Testis (tissue), 3 donors: ENCODE data around the gene KIF25. TPM values are rescaled to one million over a fixed set of nuclear protein-coding genes. Genes with fewer than 3 reads are reported as not detected.

Experiments
- DNase-seq: peaks from one replicate; pipeline ENCODE4 v3.0.0-alpha.2; 2019
- H3K27ac ChIP-seq, 2 donors: fragments of 200-600 bp; sonication (generic); one replicate each; pipeline ENCODE4 v1.5.1; 2019
- H3K27me3 ChIP-seq: fragments of 200-600 bp; sonication (generic); one replicate; pipeline ENCODE4 v1.5.1; 2019
- H3K36me3 ChIP-seq: fragments of 200-600 bp; sonication (generic); one replicate; pipeline ENCODE4 v1.5.1; 2017; ENCODE audit warnings: low read depth; ENCODE audit errors: missing control alignments
- H3K4me1 ChIP-seq: fragments of 200-600 bp; sonication (generic); one replicate; pipeline ENCODE4 v1.5.1; 2019
- H3K4me3 ChIP-seq, 2 donors: fragments of 200-600 bp; sonication (generic); one replicate each; pipeline ENCODE4 v1.5.1; 2017 to 2019
- H3K9me3 ChIP-seq: fragments of 200-600 bp; sonication (generic); one replicate; pipeline ENCODE4 v1.5.1; 2017
- CTCF ChIP-seq, 3 experiments: fragments of 450-650 bp in 2 of 3; fragments of 200-600 bp in 1 of 3; sonication (generic) in 1 of 3; IDR thresholded peaks; one replicate each; pipeline ENCODE4 v1.5.1; 2016 to 2019; ENCODE audit warnings: antibody characterized with exemption in 3 of 3, mild to moderate bottlenecking in 2 of 3, moderate library complexity in 1 of 3
- POLR2A ChIP-seq: fragments of 450-650 bp; IDR thresholded peaks from one replicate; pipeline ENCODE4 v1.6.1; 2017; ENCODE audit warnings: antibody characterized with exemption, mild to moderate bottlenecking, moderate library complexity
- WGBS, 2 donors: methylation state at CpG; one replicate each; pipeline ENCODE4 v1.1.5; 2018; 5-methylcytosine and 5-hydroxymethylcytosine counted together
- intact Hi-C: fragments of 100-400 bp; cut with DNase I; formaldehyde crosslinking; loops from one replicate; pipeline ENCODE4 v1.15.1; 2023; ENCODE audit warnings: low total_unique reads
- polyA plus RNA-seq: library from polyadenylated mRNA; stranded (reverse); fragments of 350-450 nt; fragmentation: Illumina TruSeq; extraction: RNeasy Lipid Tissue Mini Kit (QIAGEN cat#74804); gene quantifications from one replicate; pipeline ENCODE4 v1.2.3, GENCODE V29; 2014; ENCODE audit warnings: low read depth, low replicate concordance; ENCODE audit not compliant: insufficient read depth
- total RNA-seq, 2 donors: library from RNA; depleted of rRNA; stranded (reverse); fragments of >200 nt; gene quantifications; one replicate each; pipeline ENCODE4 v1.2.3, GENCODE V29; 2016

Gene KIF25
- total and polyA plus RNA-seq, 3 donors from 2014 or later, result 1.1 to 5.0 (median 1.6) TPM

GRCh38 chr6:168004023-168004422 lies 6.6 kb downstream of the KIF25 start:
- no peak for TF ChIP-seq POLR2A
- no peak for TF ChIP-seq CTCF (IDR thresholded peaks at IDR 0.05)
- no peaks in the 10 kb centered on the region for H3K27me3 ChIP-seq
- no peak overlapping the region for H3K4me3 ChIP-seq
- intact Hi-C loops, result no loop called here
- 85 to 86% methylated on average over 7 of the region's 7 CpGs for WGBS, 2 donors
- no peak overlapping the region for H3K27ac ChIP-seq
- no peaks in the 10 kb centered on the region for H3K4me1 ChIP-seq
- no peak for DNase-seq
- H3K9me3 ChIP-seq, result no peaks in the 10 kb centered on the region
- H3K36me3 ChIP-seq, result no peaks in the 10 kb centered on the region

DNA sequence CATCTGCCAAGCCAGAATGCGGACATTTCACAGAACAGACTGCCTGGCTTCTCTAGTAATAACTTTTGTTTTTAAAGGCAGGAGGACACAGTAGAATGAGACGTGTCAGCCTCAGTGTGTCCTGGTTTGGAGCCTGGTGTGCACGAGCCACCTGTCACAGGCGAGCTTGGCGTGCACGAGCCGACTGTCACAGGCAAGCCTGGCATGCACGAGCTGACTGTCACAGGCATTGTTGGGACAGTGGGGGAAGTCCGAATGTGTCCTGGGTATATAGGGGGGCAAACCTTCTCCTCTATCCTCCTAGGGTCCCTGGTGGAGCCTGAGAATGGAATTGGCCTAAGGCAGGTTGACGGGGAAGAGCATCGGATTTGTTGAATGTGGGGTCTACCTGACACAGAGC lies 7.5 kb downstream of the KIF25 start:
- DNase-seq, result no peak
- TF ChIP-seq CTCF (IDR thresholded peaks at IDR 0.05) (no peak), POLR2A (no peak)
- WGBS, 2 donors, result 89 to 94% methylated on average over 10 to 11 of the region's 11 CpGs

DNA sequence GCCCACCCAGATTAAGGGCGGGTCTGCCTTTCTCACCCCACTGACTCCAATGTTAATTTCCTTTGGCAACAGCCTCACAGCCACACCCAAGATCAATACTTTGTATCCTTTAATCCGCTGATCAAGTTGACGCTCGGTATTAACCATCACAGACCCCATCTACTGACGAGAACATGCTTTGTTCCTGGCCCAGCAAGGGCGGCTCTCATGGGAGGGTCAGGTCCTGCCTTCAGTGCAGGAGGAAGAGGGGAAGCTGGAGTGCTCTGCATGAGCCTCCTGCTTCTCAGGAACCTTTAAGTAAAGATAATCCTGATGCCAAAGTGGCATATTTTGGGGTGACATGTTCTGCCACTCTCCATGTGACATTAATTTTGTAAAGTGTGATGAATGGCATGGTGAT lies 8.3 kb downstream of the KIF25 start:
- Histone ChIP-seq H3K9me3 (no peaks in the 10 kb centered on the region), H3K36me3 (no peaks in the 10 kb centered on the region), H3K27ac (no peak overlapping the region), H3K4me3 (no peak overlapping the region), H3K4me1 (no peaks in the 10 kb centered on the region), H3K27me3 (no peaks in the 10 kb centered on the region)
- DNase-seq, result no peak
- TF ChIP-seq POLR2A, result no peak
- TF ChIP-seq CTCF (IDR thresholded peaks at IDR 0.05), result no peak
- WGBS, 2 donors, result 81 to 93% methylated on average over 6 of the region's 6 CpGs
- intact Hi-C loops, result no loop called here

More for the DNA sequence above, 7.5 kb downstream of the KIF25 start:
- Histone ChIP-seq H3K9me3 (no peaks in the 10 kb centered on the region), H3K27me3 (no peaks in the 10 kb centered on the region), H3K4me3 (no peak overlapping the region), H3K27ac (no peak overlapping the region), H3K36me3 (no peaks in the 10 kb centered on the region), H3K4me1 (no peaks in the 10 kb centered on the region)
- intact Hi-C loops, result no loop called here

- H3K4me1 ChIP-seq, result no peaks in the 10 kb centered on the region
- no peak overlapping the region for H3K4me3 ChIP-seq
- intact Hi-C loops, result no loop called here
- no peaks in the 10 kb centered on the region for H3K27me3 ChIP-seq
- WGBS, 2 donors, result 54 to 56% methylated on average over 3 of the region's 3 CpGs
- no peak for DNase-seq
- TF ChIP-seq CTCF (IDR thresholded peaks at IDR 0.05) (no peak), POLR2A (no peak)
- no peaks in the 10 kb centered on the region for H3K9me3 ChIP-seq
- H3K27ac ChIP-seq, result no peak overlapping the region
- H3K36me3 ChIP-seq, result no peaks in the 10 kb centered on the region
These were observed 10.3 kb downstream of the KIF25 start for GRCh38 chr6:168007592-168008338.

- DNase-seq, result no peak
- Histone ChIP-seq H3K4me3 (no peak overlapping the region), H3K4me1 (no peaks in the 10 kb centered on the region), H3K36me3 (no peaks in the 10 kb centered on the region), H3K9me3 (no peaks in the 10 kb centered on the region), H3K27ac (no peak overlapping the region), H3K27me3 (no peaks in the 10 kb centered on the region)
- intact Hi-C loops, result no loop called here
- TF ChIP-seq CTCF (IDR thresholded peaks at IDR 0.05), result no peak
- TF ChIP-seq POLR2A, result no peak
- 93 to 94% methylated on average over 3 of the region's 3 CpGs for WGBS, 2 donors
These were observed 11.9 kb downstream of the KIF25 start for GRCh38 chr6:168009331-168009730.
